Right lobe of liver (tissue), 4 donors: ENCODE data around the gene CR1L.

Experiments
- CTCF ChIP-seq, 4 donors: fragments of 200-600 bp in 3 of 4; fragments of 450-650 bp in 1 of 4; IDR thresholded peaks; one replicate each; pipeline versions ENCODE4 v1.5.1 to v1.8.0; 2016 to 2022; ENCODE audit warnings: antibody characterized with exemption in 4 of 4, mild to moderate bottlenecking in 2 of 4
- POLR2A ChIP-seq: fragments of 450-650 bp; IDR thresholded peaks from one replicate; pipeline ENCODE4 v1.6.1; 2017; ENCODE audit warnings: antibody characterized with exemption, mild to moderate bottlenecking
- donor health status: DM: no; HTN: no; CAD: no.
- donor health status: DM: no; HTN: no; CAD: no.
- donor health status: DM: no; HTN: yes; CAD: no.

- no peak for TF ChIP-seq CTCF (IDR thresholded peaks at IDR 0.05)
- peak; percentile 94 for TF ChIP-seq POLR2A
These were observed 107.0 kb downstream of the CR1L start, which contains the start of gene CD46 for GRCh38 chr1:207751790-207752455.
